GM19025 (cell line): Measurements from ENCODE around the gene AGMAT.
A peak's percentile ranks its signal among the peaks of the same experiment; 100 is the strongest.

Experiments used
- ATAC-seq: cut with Tn5 transposase; IDR thresholded peaks from one replicate; pipeline ENCODE4 v1.9.1; 2021; ENCODE audit warnings: mild to moderate bottlenecking, low read depth, moderate library complexity; ENCODE audit not compliant: unreplicated experiment

Gene AGMAT

GRCh38 chr1:15525050-15526020 is 59.5 kb downstream of the AGMAT start:
- peak; percentile 27 for ATAC-seq

- peak; percentile 41 for ATAC-seq
These were observed 60.4 kb downstream of the AGMAT start for GRCh38 chr1:15524283-15525049.

DNA sequence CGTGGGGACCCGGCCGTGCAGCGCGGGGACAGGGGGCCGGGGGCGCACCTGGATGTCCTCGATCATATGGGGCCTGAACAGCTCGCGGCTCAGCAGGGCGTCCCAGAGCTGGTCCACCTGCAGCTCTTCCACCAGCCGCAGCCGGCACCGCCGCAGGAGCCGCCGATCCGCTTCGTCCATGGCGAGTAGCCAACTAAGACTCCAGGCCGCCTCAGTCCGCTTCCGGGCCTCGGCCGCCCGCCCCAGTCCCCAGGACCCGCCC is 60.9 kb downstream of the AGMAT start, which contains the start of gene CASP9:
Gene CASP9 (minus strand): TSS at position 195 of the 262 bp plus-strand sequence. CDS start 15 bp downstream, at position 180.
- no peak for ATAC-seq

DNA sequence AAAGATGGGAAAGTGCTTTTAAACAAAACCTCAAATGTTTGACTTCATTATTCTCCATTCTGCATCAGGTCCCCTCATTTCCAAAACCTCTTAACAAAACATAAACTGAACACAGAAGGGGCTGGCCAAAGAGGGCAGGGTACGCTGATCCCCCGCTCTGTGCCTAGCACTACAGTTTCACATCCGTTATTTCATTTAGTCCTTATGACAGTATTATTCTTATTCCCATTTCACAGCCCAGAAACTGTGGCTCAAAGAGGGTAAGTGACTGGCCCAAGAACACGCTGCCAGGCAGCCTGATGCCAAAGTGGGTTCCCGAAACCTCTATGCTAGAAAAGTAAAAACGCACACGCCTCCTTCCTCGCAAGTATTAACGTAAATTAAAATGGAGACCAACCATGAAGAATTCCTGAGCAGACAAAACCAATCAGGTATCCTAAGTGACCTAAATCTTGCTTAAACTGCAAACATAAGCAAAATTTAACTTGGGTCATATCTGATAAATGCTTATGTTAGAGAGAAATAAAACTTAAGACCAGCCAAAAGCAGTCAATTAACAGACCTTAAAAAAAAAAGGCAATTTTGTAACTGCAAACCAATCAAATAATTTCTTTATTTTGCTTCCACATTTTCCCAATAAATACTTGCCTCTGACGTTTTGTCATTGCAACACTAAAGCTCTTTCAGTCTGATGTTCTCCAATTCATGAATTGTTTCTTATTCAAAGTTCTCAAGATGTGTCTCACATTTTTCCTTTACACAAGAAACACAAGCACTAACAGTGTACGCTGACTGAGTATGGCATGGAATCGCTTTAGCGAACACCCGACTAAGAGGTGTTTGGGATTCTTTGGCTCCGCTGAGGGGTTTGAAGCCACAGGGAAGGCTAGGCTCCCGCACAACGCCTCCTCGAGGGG is 61.5 kb downstream of the AGMAT start:
- ATAC-seq: no peak

GRCh38 chr1:15522551-15522950 is 62.3 kb downstream of the AGMAT start:
- ATAC-seq: no peak
